Coronary artery (tissue), 2 donors: ENCODE data around the gene TANC1.

Experiments
- DNase-seq: peaks from one replicate; pipeline ENCODE4 v3.0.0-alpha.2; 2017; ENCODE audit warnings: low spot score
- H3K27ac ChIP-seq, 2 donors: fragments of 200-600 bp; sonication (generic); one replicate each; pipeline ENCODE4 v1.5.1; 2016 to 2019
- H3K4me3 ChIP-seq: fragments of 200-600 bp; sonication (generic); 2 replicates; pipeline ENCODE4 v1.5.1; 2016; ENCODE audit warnings: mild to moderate bottlenecking, moderate library complexity
- TF ChIP-seq, protein P1 (sequence below): fragments of 200-600 bp; sonication (generic); IDR thresholded peaks from one replicate; pipeline ENCODE4 v1.5.1; 2019; ENCODE audit warnings: antibody characterized with exemption

The TANC1 gene

GRCh38 chr2:159118115-159118858, 149.8 kb downstream of the TANC1 start:
- TF ChIP-seq, protein P1, sequence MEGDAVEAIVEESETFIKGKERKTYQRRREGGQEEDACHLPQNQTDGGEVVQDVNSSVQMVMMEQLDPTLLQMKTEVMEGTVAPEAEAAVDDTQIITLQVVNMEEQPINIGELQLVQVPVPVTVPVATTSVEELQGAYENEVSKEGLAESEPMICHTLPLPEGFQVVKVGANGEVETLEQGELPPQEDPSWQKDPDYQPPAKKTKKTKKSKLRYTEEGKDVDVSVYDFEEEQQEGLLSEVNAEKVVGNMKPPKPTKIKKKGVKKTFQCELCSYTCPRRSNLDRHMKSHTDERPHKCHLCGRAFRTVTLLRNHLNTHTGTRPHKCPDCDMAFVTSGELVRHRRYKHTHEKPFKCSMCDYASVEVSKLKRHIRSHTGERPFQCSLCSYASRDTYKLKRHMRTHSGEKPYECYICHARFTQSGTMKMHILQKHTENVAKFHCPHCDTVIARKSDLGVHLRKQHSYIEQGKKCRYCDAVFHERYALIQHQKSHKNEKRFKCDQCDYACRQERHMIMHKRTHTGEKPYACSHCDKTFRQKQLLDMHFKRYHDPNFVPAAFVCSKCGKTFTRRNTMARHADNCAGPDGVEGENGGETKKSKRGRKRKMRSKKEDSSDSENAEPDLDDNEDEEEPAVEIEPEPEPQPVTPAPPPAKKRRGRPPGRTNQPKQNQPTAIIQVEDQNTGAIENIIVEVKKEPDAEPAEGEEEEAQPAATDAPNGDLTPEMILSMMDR: peak; percentile 58
- DNase-seq: peak; percentile 83
- H3K27ac ChIP-seq: peak overlapping the region in 1 of 2 donors; percentile 15
- peak overlapping the region; percentile 23 for H3K4me3 ChIP-seq

GRCh38 chr2:159118859-159119500, 150.5 kb downstream of the TANC1 start:
- TF ChIP-seq, protein P1: no peak
- Histone ChIP-seq H3K27ac (no peak overlapping the region), H3K4me3 (no peak overlapping the region)
- DNase-seq: no peak

- Histone ChIP-seq H3K27ac (no peak overlapping the region), H3K4me3 (no peak overlapping the region)
- TF ChIP-seq, protein P1: no peak
- DNase-seq: no peak
Observed at GRCh38 chr2:159119652-159120257, 151.3 kb downstream of the TANC1 start.

DNA sequence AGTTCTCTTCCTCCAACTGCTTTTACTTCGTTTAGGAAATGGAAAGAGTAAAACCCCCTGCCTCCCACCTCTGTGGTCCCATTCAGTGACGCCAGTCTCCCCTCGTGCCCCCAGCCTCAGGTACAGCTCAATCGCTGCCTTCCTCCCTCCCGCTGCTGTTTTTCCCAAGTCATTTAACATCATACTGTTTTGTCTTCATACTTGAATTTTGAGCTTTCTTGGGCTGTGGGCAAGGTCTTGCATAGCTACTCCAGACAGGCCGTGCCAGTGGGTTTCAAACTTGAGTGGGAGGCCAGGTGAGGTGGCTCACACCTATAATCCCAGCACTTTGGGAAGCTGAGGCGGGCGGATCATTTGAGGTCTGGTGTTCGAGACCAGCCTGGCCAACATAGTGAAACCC, 155.3 kb downstream of the TANC1 start:
- Histone ChIP-seq H3K4me3 (no peak overlapping the region), H3K27ac (peak overlapping the region in 1 of 2 donors; percentile 60)
- no peak for DNase-seq
- TF ChIP-seq, protein P1: no peak

DNA sequence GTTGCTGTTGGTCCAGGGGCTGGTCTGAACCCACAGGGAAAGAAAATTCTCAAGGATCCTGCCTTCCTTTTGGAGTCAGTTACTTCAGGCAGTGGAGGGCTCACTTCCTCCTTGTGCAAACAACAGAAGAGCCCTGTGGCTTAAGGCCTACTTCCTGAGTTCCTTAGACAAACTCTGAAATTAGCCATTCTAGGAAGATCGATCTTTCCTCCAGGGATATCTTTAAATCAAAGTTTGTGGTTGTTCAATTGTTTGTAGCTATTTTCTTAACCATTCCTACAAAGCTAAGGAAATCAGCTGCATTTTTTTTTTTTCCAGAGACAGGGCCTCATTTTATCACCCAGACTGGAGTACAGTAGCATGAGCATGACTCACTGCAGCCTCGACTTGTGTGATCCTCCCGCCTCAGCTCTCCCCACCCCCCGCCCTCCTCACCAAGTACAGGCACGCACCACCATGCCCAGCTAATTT, 156.0 kb downstream of the TANC1 start:
- TF ChIP-seq, protein P1: no peak

DNA sequence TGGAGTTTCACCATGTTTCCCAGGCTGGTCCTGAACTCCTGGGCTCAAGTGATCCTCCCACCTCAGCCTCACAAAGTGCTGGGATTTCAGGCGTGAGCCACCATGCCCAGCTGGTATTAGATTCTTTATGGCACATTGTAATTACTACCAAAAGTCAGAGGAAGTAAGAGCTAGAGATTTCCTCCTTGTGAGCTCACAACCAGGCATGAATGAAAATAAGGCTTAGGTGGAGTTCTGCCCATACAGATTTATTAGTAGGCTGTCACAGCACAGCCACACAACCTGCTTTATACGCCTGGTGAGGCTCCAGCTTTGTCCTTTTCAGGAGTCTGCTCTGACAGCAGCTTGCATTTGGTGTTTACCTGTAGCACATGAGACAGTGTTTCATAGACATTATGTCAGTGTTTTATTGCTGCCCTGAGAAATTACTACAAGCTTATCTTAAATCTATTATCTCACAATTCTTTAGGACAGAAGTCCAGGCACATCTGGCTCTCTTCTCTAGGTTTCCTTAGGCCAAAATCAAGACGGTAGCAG, 156.6 kb downstream of the TANC1 start:
- Histone ChIP-seq H3K4me3 (no peak overlapping the region), H3K27ac (peak overlapping the region; percentile 30 to 60)
- TF ChIP-seq, protein P1: no peak
- DNase-seq: no peak

More for the DNA sequence above, 156.0 kb downstream of the TANC1 start:
- DNase-seq: no peak
- Histone ChIP-seq H3K4me3 (no peak overlapping the region), H3K27ac (peak overlapping the region; percentile 30 to 60)
